Stimulated activated CD8-positive, alpha-beta memory T cell treated with anti-CD3 and anti-CD28 coated beads, Interleukin-15, amount 100 ng/mL, for 48 hours (primary cell): Measurements from ENCODE around the gene GOLGA6B.
"Not testable (repeated sequence)": the region's sequence is repeated elsewhere in the genome, so short reads cannot be mapped to it uniquely, and the experiment has no call there.

Experiments
- DNase-seq, 2 donors: peaks; one replicate each; pipeline ENCODE4 v3.0.0-alpha.2; 2020; ENCODE audit warnings: low read depth in 2 of 2

GOLGA6B gene

GRCh38 chr15:72654397-72654796 is at the start of gene GOLGA6B:
GOLGA6B (plus strand) TSS chr15:72654697; CDS start chr15:72654738, 41 bp downstream.
- DNase-seq: not testable (repeated sequence)

- DNase-seq: no peak
Measured at GRCh38 chr15:72604794-72605193, 49.7 kb upstream of the GOLGA6B start.

GRCh38 chr15:72608084-72608483 is 46.4 kb upstream of the GOLGA6B start:
- not testable (repeated sequence) for DNase-seq

GRCh38 chr15:72609862-72610261 is 44.6 kb upstream of the GOLGA6B start:
- DNase-seq: no peak

GRCh38 chr15:72612324-72612723 is 42.2 kb upstream of the GOLGA6B start:
- not testable (repeated sequence) for DNase-seq

- no peak for DNase-seq
Measured at GRCh38 chr15:72614810-72615532, 39.5 kb upstream of the GOLGA6B start.

- not testable (repeated sequence) for DNase-seq
Measured at GRCh38 chr15:72615533-72616233, 38.8 kb upstream of the GOLGA6B start.

- no peak for DNase-seq
Measured at GRCh38 chr15:72616491-72617210, 37.8 kb upstream of the GOLGA6B start.

- not testable (repeated sequence) for DNase-seq
Measured at GRCh38 chr15:72623854-72624253, 30.6 kb upstream of the GOLGA6B start.

GRCh38 chr15:72626153-72626552 is 28.3 kb upstream of the GOLGA6B start:
- not testable (repeated sequence) for DNase-seq

GRCh38 chr15:72628249-72629067 is 26.0 kb upstream of the GOLGA6B start:
- DNase-seq: not testable (repeated sequence)

GRCh38 chr15:72629068-72629570 is 25.4 kb upstream of the GOLGA6B start:
- DNase-seq: not testable (repeated sequence)

GRCh38 chr15:72636519-72637282 is 17.8 kb upstream of the GOLGA6B start:
- DNase-seq: peak; percentile 18 to 59

GRCh38 chr15:72639759-72640483 is 14.6 kb upstream of the GOLGA6B start:
- not testable (repeated sequence) for DNase-seq

GRCh38 chr15:72642271-72642670 is 12.2 kb upstream of the GOLGA6B start:
- DNase-seq: not testable (repeated sequence)

GRCh38 chr15:72648631-72649253 is 5.8 kb upstream of the GOLGA6B start:
- not testable (repeated sequence) for DNase-seq

GRCh38 chr15:72656014-72656413 is 1.5 kb downstream of the GOLGA6B start:
- not testable (repeated sequence) for DNase-seq

- not testable (repeated sequence) for DNase-seq
Measured at GRCh38 chr15:72661081-72661480, 6.6 kb downstream of the GOLGA6B start.

GRCh38 chr15:72663931-72664330 is 9.4 kb downstream of the GOLGA6B start:
- not testable (repeated sequence) for DNase-seq
